Endothelial cell of umbilical vein (primary cell): ENCODE data around the gene SRCAP.

Experiments used
- POLR2A ChIP-seq: IDR thresholded peaks from 2 replicates; pipeline ENCODE4 v1.6.1; 2012; ENCODE audit warnings: low read depth, mild to moderate bottlenecking, control low read depth, low read length
- TF ChIP-seq, protein P1 (sequence below), 2 donors: IDR thresholded peaks; 1 replicate in 1 of 2; 2 replicates in 1 of 2; pipeline ENCODE4 v1.5.1; 2011; ENCODE audit warnings: low read length in 2 of 2, mild to moderate bottlenecking in 2 of 2, moderate library complexity in 2 of 2, control low read depth in 1 of 2, inconsistent platforms in 1 of 2, low read depth in 1 of 2; ENCODE audit not compliant: insufficient read depth in 1 of 2; ENCODE audit errors: extremely low read depth in 1 of 2

- TF ChIP-seq, protein P1, sequence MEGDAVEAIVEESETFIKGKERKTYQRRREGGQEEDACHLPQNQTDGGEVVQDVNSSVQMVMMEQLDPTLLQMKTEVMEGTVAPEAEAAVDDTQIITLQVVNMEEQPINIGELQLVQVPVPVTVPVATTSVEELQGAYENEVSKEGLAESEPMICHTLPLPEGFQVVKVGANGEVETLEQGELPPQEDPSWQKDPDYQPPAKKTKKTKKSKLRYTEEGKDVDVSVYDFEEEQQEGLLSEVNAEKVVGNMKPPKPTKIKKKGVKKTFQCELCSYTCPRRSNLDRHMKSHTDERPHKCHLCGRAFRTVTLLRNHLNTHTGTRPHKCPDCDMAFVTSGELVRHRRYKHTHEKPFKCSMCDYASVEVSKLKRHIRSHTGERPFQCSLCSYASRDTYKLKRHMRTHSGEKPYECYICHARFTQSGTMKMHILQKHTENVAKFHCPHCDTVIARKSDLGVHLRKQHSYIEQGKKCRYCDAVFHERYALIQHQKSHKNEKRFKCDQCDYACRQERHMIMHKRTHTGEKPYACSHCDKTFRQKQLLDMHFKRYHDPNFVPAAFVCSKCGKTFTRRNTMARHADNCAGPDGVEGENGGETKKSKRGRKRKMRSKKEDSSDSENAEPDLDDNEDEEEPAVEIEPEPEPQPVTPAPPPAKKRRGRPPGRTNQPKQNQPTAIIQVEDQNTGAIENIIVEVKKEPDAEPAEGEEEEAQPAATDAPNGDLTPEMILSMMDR (IDR thresholded peaks at IDR 0.05; ENCODE audit: extremely low read depth in 1 of 2, insufficient read depth in 1 of 2, low read depth in 1 of 2, low read length in 2 of 2): no peak
- TF ChIP-seq POLR2A: no peak
Observed at GRCh38 chr16:30652005-30652296, 47.0 kb upstream of the SRCAP start.
